ENCODE results near the gene EXD3. TPM values are rescaled to one million over a fixed set of nuclear protein-coding genes. Genes with fewer than 3 reads are reported as not detected.

Gene EXD3
- total RNA-seq, 2 experiments from 2014 or later: 20.8 to 27.0 TPM

DNA sequence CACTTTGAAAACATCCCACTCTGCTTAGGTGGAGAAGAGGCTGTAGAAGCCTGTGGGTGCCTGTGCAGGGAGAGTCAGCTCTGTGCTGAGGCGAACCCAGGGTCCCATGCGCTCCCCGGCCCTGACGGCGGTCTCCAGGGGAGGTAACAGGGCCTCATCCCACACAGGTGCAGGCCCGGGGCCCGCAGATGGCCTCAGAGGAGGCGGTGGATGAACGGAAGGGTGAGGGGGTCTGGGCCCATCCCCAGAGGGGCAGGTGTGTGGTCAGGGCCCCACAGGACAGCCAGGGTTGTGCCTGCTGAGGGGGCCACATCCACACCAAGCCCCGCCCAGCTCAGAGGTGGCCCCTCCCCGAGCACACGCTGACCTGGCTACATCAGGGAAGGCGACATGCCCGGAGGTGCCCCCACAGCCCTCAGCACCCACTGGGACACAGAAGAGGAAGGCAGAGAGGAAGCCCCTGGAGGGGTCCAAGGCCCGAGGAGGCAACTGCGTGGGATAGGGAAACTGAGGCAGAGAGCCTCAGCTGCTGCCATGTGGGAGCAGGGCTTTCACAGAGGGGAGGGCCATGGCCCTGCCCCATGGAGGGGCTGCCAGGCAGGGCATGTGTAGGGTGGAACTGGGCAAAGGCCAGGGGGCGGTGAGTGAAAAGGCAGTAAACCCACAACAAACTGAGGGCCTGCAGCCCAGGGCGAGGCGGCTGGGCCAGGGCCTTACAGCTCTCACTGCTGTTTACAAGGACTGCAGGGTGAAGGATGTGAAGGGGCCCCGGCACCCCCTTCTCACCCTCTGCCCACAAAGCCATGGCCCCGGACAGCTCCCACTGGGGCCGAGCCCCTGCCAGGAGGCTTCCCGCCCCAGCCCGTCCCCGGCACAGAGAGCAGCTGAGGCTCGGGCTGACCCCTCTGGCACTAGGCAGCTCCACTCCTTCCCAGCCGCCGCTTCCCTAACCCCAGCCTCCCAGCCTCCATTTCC is 29.5 kb downstream of the EXD3 start:
- intact Hi-C loops (cut with micrococcal nuclease; ENCODE audit: unreplicated experiment): no loop called here
- ChIA-PET POLR2A (interaction anchor here (0.7 kb wide), 1 partner anchor 26 kb away, joined by 3 read pairs; no protein-coding TSS in a partner anchor), CTCF (ENCODE audit: unreplicated experiment) (no interaction called here)
- Histone ChIP-seq H3K36me3 (ENCODE audit: insufficient read depth, low read length) (no peaks in the 10 kb centered on the region), H3K4me2 (ENCODE audit: low read length) (no peak overlapping the region), H3K9me3 (ENCODE audit: low read length) (no peaks in the 10 kb centered on the region), H2AFZ (ENCODE audit: low read length) (no peak overlapping the region), H3K79me2 (ENCODE audit: insufficient read depth, low read depth, low read length) (no peaks in the 10 kb centered on the region), H3K9me2 (ENCODE audit: insufficient read depth, low read length) (no peaks in the 10 kb centered on the region), H3K4me1 (ENCODE audit: insufficient read depth, low read length, poor library complexity, severe bottlenecking) (no peaks in the 10 kb centered on the region), H3K4me3 (ENCODE audit: low read depth, low read length, poor library complexity, severe bottlenecking) (no peak overlapping the region), H4K20me1 (ENCODE audit: insufficient read depth, low read length) (no peaks in the 10 kb centered on the region), H3K27ac (ENCODE audit: low read depth, low read length, poor library complexity, severe bottlenecking) (no peak overlapping the region)
- BruUV-seq (replicated peaks): no TSS peak
- TF ChIP-seq, protein P1, sequence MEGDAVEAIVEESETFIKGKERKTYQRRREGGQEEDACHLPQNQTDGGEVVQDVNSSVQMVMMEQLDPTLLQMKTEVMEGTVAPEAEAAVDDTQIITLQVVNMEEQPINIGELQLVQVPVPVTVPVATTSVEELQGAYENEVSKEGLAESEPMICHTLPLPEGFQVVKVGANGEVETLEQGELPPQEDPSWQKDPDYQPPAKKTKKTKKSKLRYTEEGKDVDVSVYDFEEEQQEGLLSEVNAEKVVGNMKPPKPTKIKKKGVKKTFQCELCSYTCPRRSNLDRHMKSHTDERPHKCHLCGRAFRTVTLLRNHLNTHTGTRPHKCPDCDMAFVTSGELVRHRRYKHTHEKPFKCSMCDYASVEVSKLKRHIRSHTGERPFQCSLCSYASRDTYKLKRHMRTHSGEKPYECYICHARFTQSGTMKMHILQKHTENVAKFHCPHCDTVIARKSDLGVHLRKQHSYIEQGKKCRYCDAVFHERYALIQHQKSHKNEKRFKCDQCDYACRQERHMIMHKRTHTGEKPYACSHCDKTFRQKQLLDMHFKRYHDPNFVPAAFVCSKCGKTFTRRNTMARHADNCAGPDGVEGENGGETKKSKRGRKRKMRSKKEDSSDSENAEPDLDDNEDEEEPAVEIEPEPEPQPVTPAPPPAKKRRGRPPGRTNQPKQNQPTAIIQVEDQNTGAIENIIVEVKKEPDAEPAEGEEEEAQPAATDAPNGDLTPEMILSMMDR (conservative IDR thresholded peaks at IDR 0.05; ENCODE audit: low read length): no peak
- TF ChIP-seq EZH2phosphoT487 (IDR thresholded peaks at IDR 0.05; ENCODE audit: borderline replicate concordance, low read depth, low read length): no peak
- no peak for DNase-seq (ENCODE audit: low spot score)

DNA sequence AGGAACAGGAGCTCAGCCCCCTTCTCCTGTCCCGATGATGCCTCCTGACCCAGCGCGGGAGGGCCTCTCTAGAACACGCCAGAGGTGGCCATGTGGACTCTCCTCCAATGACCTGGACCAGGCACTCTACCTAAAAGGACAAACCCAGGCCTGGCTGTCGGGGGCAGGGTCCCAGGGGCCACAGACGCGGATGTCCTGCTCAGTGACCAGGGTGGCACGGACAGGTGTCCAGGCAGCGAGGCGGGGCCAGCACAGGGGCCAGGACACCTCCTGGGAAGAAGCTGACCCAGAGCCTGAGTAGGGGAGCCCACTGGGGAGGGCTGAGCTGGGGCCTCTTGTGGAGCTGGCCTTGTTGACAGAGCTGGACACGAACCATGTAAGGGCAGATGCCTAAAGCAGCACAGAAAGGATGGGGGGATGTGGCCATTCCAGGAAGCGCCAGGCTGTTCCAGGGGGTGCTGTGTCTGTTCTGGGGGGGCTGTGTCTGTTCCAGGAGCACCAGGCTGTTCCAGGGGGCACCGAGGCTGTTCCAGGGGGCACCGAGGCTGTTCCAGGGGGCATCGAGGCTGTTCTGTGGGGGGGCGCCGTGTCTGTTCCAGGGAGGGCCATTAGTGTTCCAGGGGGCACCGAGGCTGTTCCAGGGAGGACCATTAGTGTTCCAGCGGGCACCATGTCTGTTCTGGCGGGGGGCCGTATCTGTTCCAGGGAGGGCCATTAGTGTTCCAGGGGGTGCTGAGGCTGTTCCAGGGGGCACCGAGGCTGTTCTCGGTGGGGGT is 30.5 kb downstream of the EXD3 start:
- Histone ChIP-seq H2AFZ (ENCODE audit: low read length) (no peak overlapping the region), H3K79me2 (ENCODE audit: insufficient read depth, low read depth, low read length) (no peaks in the 10 kb centered on the region), H3K9me3 (ENCODE audit: low read length) (no peaks in the 10 kb centered on the region), H3K27ac (ENCODE audit: low read depth, low read length, poor library complexity, severe bottlenecking) (no peak overlapping the region), H3K4me1 (ENCODE audit: insufficient read depth, low read length, poor library complexity, severe bottlenecking) (no peaks in the 10 kb centered on the region), H3K36me3 (ENCODE audit: insufficient read depth, low read length) (no peaks in the 10 kb centered on the region), H3K4me3 (ENCODE audit: low read depth, low read length, poor library complexity, severe bottlenecking) (no peak overlapping the region), H4K20me1 (ENCODE audit: insufficient read depth, low read length) (no peaks in the 10 kb centered on the region), H3K4me2 (ENCODE audit: low read length) (no peak overlapping the region), H3K9me2 (ENCODE audit: insufficient read depth, low read length) (no peaks in the 10 kb centered on the region)
- intact Hi-C loops (cut with micrococcal nuclease; ENCODE audit: unreplicated experiment): no loop called here
- CTCF ChIA-PET (ENCODE audit: unreplicated experiment): no interaction called here
- BruUV-seq (replicated peaks): no TSS peak
- no peak for TF ChIP-seq EZH2phosphoT487 (IDR thresholded peaks at IDR 0.05; ENCODE audit: borderline replicate concordance, low read depth, low read length)
- TF ChIP-seq, protein P1 (conservative IDR thresholded peaks at IDR 0.05; ENCODE audit: low read length): no peak
- POLR2A ChIA-PET: no interaction called here
- DNase-seq (ENCODE audit: low spot score): no peak
